ENCODE results near the gene KIF13A. TPM values are rescaled to one million over a fixed set of nuclear protein-coding genes. Genes with fewer than 3 reads are reported as not detected.

The KIF13A gene
- total RNA-seq, 1 donor from 2014 or later: 29.0 TPM

GRCh38 chr6:17905611-17906592 is 81.5 kb downstream of the KIF13A start:
- H3K9me3 Mint-ChIP-seq: peaks cover 5% of the 10 kb centered on the region
- no peaks in the 10 kb centered on the region for H3F3A ChIP-seq (ENCODE audit: low read depth)
- H3K9me3 ChIP-seq (ENCODE audit: low read depth): no peaks in the 10 kb centered on the region
- H3K36me3 Mint-ChIP-seq: peaks cover 10% of the 10 kb centered on the region
- no peaks in the 10 kb centered on the region for H3K27me3 ChIP-seq
- H3K4me3 Mint-ChIP-seq: no peak overlapping the region
- no peak overlapping the region for H3K4me2 ChIP-seq
- no peak overlapping the region for H3K27ac Mint-ChIP-seq
- peaks cover 12% of the 10 kb centered on the region for H3K79me2 ChIP-seq (ENCODE audit: low read depth)
- no peak overlapping the region for H2AFZ ChIP-seq (replicated peaks)
- peaks cover 4% of the 10 kb centered on the region for H3K4me1 Mint-ChIP-seq
- H3K4me3 ChIP-seq: no peak overlapping the region
- no peaks in the 10 kb centered on the region for H3K36me3 ChIP-seq
- no peaks in the 10 kb centered on the region for H4K20me1 ChIP-seq (ENCODE audit: low read depth)
- H3K27me3 Mint-ChIP-seq (ENCODE audit: insufficient read depth, low read depth): no peaks in the 10 kb centered on the region
- H3K9ac ChIP-seq: no peak overlapping the region
- no peak for TF ChIP-seq EZH2 (IDR thresholded peaks at IDR 0.05)
- no peak for TF ChIP-seq CTCF (IDR thresholded peaks at IDR 0.05)
- TF ChIP-seq EZH2phosphoT487 (IDR thresholded peaks at IDR 0.05): no peak
- DNase-seq (ENCODE audit: low spot score): no peak
- no peaks in the 10 kb centered on the region for H3K4me1 ChIP-seq
- no peak overlapping the region for H3K27ac ChIP-seq

- Histone ChIP-seq H3K4me3 (no peak overlapping the region), H3K4me2 (no peak overlapping the region), H2AFZ (replicated peaks) (no peak overlapping the region), H3K4me1 (no peaks in the 10 kb centered on the region), H3K9me3 (ENCODE audit: low read depth) (no peaks in the 10 kb centered on the region), H3F3A (ENCODE audit: low read depth) (no peaks in the 10 kb centered on the region), H4K20me1 (ENCODE audit: low read depth) (no peaks in the 10 kb centered on the region), H3K79me2 (ENCODE audit: low read depth) (peaks cover 19% of the 10 kb centered on the region), H3K36me3 (no peaks in the 10 kb centered on the region), H3K9ac (no peak overlapping the region), H3K27ac (no peak overlapping the region), H3K27me3 (no peaks in the 10 kb centered on the region)
- H3K4me1 Mint-ChIP-seq: peaks cover 4% of the 10 kb centered on the region
- H3K4me3 Mint-ChIP-seq: no peak overlapping the region
- no peaks in the 10 kb centered on the region for H3K27me3 Mint-ChIP-seq (ENCODE audit: insufficient read depth, low read depth)
- peaks cover 5% of the 10 kb centered on the region for H3K9me3 Mint-ChIP-seq
- peaks cover 10% of the 10 kb centered on the region for H3K36me3 Mint-ChIP-seq
- H3K27ac Mint-ChIP-seq: no peak overlapping the region
- TF ChIP-seq EZH2 (IDR thresholded peaks at IDR 0.05) (no peak), EZH2phosphoT487 (IDR thresholded peaks at IDR 0.05) (no peak), CTCF (IDR thresholded peaks at IDR 0.05) (no peak)
- DNase-seq (ENCODE audit: low spot score): no peak
Observed at GRCh38 chr6:17904491-17905120, 82.8 kb downstream of the KIF13A start.

DNA sequence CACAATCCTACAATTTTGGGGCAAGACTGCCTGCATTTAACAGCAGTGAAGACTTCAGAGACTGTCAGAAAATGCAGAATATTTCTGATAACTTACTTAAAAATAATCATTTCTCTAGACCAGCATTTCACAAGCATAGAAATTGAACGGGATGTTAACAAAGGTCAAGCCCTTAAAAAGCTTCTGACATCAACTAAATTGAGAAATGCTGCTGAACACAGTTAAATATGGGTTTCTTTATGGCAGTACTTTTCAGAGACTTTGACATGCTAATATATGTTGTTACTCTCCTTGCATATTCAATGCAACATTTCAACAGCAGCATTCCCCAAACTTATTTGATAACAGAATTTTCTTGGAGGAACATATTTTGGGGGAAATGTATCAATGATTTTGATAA is 84.5 kb downstream of the KIF13A start:
- H4K20me1 ChIP-seq (ENCODE audit: low read depth): no peaks in the 10 kb centered on the region
- H3K9me3 Mint-ChIP-seq: peaks cover 5% of the 10 kb centered on the region
- no peaks in the 10 kb centered on the region for H3F3A ChIP-seq (ENCODE audit: low read depth)
- H3K4me3 ChIP-seq: no peak overlapping the region
- H3K9me3 ChIP-seq (ENCODE audit: low read depth): no peaks in the 10 kb centered on the region
- no peaks in the 10 kb centered on the region for H3K36me3 ChIP-seq
- peaks cover 19% of the 10 kb centered on the region for H3K79me2 ChIP-seq (ENCODE audit: low read depth)
- no peak overlapping the region for H3K4me3 Mint-ChIP-seq
- TF ChIP-seq EZH2 (IDR thresholded peaks at IDR 0.05) (no peak), CTCF (IDR thresholded peaks at IDR 0.05) (no peak), EZH2phosphoT487 (IDR thresholded peaks at IDR 0.05) (no peak)
- peaks cover 10% of the 10 kb centered on the region for H3K36me3 Mint-ChIP-seq
- DNase-seq (ENCODE audit: low spot score): no peak
- H3K27ac Mint-ChIP-seq: no peak overlapping the region
- no peaks in the 10 kb centered on the region for H3K27me3 Mint-ChIP-seq (ENCODE audit: insufficient read depth, low read depth)
- H3K4me1 Mint-ChIP-seq: peaks cover 4% of the 10 kb centered on the region
- no peaks in the 10 kb centered on the region for H3K4me1 ChIP-seq
- no peak overlapping the region for H3K9ac ChIP-seq
- no peak overlapping the region for H3K27ac ChIP-seq
- H3K4me2 ChIP-seq: no peak overlapping the region
- no peak overlapping the region for H2AFZ ChIP-seq (replicated peaks)
- H3K27me3 ChIP-seq: no peaks in the 10 kb centered on the region
